HG02884 (cell line): ENCODE measurements around the gene PLD2.
"Not testable (repeated sequence)": the region's sequence is repeated elsewhere in the genome, so short reads cannot be mapped to it uniquely, and the experiment has no call there.

Experiments used
- ATAC-seq: cut with Tn5 transposase; IDR thresholded peaks from one replicate; pipeline ENCODE4 v1.9.1; 2021; ENCODE audit warnings: mild to moderate bottlenecking, moderate library complexity; ENCODE audit not compliant: unreplicated experiment

PLD2 gene

GRCh38 chr17:4856271-4856936, 49.5 kb downstream of the PLD2 start:
- no peak for ATAC-seq

GRCh38 chr17:4856937-4857314, 50.0 kb downstream of the PLD2 start:
- no peak for ATAC-seq

GRCh38 chr17:4857347-4857746, 50.4 kb downstream of the PLD2 start:
- ATAC-seq: not testable (repeated sequence)

- no peak for ATAC-seq
Measured at GRCh38 chr17:4858068-4858881, 51.3 kb downstream of the PLD2 start.

GRCh38 chr17:4858882-4859260, 51.9 kb downstream of the PLD2 start:
- no peak for ATAC-seq

- ATAC-seq: no peak
Measured at GRCh38 chr17:4859816-4860625, 53.1 kb downstream of the PLD2 start.

- ATAC-seq: no peak
Measured at GRCh38 chr17:4860651-4861050, 53.7 kb downstream of the PLD2 start.

GRCh38 chr17:4861052-4861451, 54.1 kb downstream of the PLD2 start:
- no peak for ATAC-seq

- ATAC-seq: no peak
Measured at GRCh38 chr17:4862720-4863119, 55.8 kb downstream of the PLD2 start.

GRCh38 chr17:4863321-4863720, 56.4 kb downstream of the PLD2 start:
- no peak for ATAC-seq

- ATAC-seq: not testable (repeated sequence)
Measured at GRCh38 chr17:4867535-4867934, 60.6 kb downstream of the PLD2 start.

GRCh38 chr17:4869058-4869998, 62.4 kb downstream of the PLD2 start:
- not testable (repeated sequence) for ATAC-seq

- ATAC-seq: no peak
Measured at GRCh38 chr17:4870855-4871254, 63.9 kb downstream of the PLD2 start.

GRCh38 chr17:4872786-4873185, 65.8 kb downstream of the PLD2 start:
- ATAC-seq: no peak
